ENCODE measurements around the gene WNT2B. TPM values are rescaled to one million over a fixed set of nuclear protein-coding genes. Genes with fewer than 3 reads are reported as not detected.

The WNT2B gene
- total RNA-seq, 1 experiment from 2014 or later = 1.2 TPM

DNA sequence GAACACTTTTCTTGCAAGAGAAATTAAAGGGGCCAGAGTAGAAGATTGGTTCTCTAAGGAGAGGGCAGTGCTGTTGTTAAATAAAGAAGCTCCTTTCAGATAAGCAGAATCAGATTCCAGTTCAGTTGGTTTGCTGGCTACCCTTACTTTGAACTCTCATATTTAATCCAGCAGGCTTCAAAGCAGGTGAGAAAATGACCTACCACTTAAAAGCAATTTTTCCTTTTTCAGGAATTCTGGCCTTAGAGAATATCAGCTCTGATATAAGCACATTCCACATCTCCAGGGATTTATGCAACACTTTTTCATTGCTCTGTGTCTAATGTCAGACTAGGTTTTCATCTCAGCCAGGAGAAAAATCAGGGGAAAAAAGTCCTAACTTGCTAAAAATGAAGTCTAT is 28.7 kb downstream of the WNT2B start:
- Mint-ChIP-seq H3K9me3 (no peaks in the 10 kb centered on the region), H3K27ac (no peak overlapping the region), H3K4me3 (no peak overlapping the region), H3K36me3 (no peaks in the 10 kb centered on the region), H3K4me1 (no peaks in the 10 kb centered on the region), H3K27me3 (ENCODE audit: low read depth) (no peaks in the 10 kb centered on the region)
- no peak for TF ChIP-seq ZNF121 (CRISPR knock-in tag; IDR thresholded peaks at IDR 0.05)
- TF ChIP-seq ZNF219 (CRISPR knock-in tag; IDR thresholded peaks at IDR 0.05; ENCODE audit: borderline replicate concordance) = no peak
- no peak for TF ChIP-seq ZBTB21 (CRISPR knock-in tag; IDR thresholded peaks at IDR 0.05; ENCODE audit: borderline replicate concordance)
- no peak for TF ChIP-seq FOXP1 (CRISPR knock-in tag; IDR thresholded peaks at IDR 0.05; ENCODE audit: borderline replicate concordance)
- no peak for TF ChIP-seq CBFB (CRISPR knock-in tag; IDR thresholded peaks at IDR 0.05; ENCODE audit: low read depth)
- TF ChIP-seq ATF6 (CRISPR knock-in tag; IDR thresholded peaks at IDR 0.05) = no peak
- TF ChIP-seq, protein P1, sequence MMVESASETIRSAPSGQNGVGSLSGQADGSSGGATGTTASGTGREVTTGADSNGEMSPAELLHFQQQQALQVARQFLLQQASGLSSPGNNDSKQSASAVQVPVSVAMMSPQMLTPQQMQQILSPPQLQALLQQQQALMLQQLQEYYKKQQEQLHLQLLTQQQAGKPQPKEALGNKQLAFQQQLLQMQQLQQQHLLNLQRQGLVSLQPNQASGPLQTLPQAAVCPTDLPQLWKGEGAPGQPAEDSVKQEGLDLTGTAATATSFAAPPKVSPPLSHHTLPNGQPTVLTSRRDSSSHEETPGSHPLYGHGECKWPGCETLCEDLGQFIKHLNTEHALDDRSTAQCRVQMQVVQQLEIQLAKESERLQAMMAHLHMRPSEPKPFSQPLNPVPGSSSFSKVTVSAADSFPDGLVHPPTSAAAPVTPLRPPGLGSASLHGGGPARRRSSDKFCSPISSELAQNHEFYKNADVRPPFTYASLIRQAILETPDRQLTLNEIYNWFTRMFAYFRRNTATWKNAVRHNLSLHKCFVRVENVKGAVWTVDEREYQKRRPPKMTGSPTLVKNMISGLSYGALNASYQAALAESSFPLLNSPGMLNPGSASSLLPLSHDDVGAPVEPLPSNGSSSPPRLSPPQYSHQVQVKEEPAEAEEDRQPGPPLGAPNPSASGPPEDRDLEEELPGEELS (CRISPR knock-in tag; IDR thresholded peaks at IDR 0.05) = no peak
- TF ChIP-seq GABPB1 (CRISPR knock-in tag; IDR thresholded peaks at IDR 0.05) = no peak
- no peak for TF ChIP-seq ETV6 (CRISPR knock-in tag; IDR thresholded peaks at IDR 0.05)
- TF ChIP-seq, protein P2, sequence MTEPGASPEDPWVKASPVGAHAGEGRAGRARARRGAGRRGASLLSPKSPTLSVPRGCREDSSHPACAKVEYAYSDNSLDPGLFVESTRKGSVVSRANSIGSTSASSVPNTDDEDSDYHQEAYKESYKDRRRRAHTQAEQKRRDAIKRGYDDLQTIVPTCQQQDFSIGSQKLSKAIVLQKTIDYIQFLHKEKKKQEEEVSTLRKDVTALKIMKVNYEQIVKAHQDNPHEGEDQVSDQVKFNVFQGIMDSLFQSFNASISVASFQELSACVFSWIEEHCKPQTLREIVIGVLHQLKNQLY (CRISPR knock-in tag; IDR thresholded peaks at IDR 0.05) = no peak
- TF ChIP-seq, protein P3, sequence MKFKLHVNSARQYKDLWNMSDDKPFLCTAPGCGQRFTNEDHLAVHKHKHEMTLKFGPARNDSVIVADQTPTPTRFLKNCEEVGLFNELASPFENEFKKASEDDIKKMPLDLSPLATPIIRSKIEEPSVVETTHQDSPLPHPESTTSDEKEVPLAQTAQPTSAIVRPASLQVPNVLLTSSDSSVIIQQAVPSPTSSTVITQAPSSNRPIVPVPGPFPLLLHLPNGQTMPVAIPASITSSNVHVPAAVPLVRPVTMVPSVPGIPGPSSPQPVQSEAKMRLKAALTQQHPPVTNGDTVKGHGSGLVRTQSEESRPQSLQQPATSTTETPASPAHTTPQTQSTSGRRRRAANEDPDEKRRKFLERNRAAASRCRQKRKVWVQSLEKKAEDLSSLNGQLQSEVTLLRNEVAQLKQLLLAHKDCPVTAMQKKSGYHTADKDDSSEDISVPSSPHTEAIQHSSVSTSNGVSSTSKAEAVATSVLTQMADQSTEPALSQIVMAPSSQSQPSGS (CRISPR knock-in tag; IDR thresholded peaks at IDR 0.05; ENCODE audit: borderline replicate concordance, low read depth) = no peak
- TF ChIP-seq, protein P4, sequence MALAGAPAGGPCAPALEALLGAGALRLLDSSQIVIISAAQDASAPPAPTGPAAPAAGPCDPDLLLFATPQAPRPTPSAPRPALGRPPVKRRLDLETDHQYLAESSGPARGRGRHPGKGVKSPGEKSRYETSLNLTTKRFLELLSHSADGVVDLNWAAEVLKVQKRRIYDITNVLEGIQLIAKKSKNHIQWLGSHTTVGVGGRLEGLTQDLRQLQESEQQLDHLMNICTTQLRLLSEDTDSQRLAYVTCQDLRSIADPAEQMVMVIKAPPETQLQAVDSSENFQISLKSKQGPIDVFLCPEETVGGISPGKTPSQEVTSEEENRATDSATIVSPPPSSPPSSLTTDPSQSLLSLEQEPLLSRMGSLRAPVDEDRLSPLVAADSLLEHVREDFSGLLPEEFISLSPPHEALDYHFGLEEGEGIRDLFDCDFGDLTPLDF (CRISPR knock-in tag; IDR thresholded peaks at IDR 0.05) = no peak
- TF ChIP-seq, protein P5, sequence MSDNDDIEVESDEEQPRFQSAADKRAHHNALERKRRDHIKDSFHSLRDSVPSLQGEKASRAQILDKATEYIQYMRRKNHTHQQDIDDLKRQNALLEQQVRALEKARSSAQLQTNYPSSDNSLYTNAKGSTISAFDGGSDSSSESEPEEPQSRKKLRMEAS (CRISPR knock-in tag; IDR thresholded peaks at IDR 0.05) = no peak
- TF ChIP-seq, protein P6, sequence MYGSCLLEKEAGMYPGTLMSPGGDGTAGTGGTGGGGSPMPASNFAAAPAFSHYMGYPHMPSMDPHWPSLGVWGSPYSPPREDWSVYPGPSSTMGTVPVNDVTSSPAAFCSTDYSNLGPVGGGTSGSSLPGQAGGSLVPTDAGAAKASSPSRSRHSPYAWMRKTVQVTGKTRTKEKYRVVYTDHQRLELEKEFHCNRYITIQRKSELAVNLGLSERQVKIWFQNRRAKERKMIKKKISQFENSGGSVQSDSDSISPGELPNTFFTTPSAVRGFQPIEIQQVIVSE (CRISPR knock-in tag; IDR thresholded peaks at IDR 0.05; ENCODE audit: borderline replicate concordance) = no peak
- ATAC-seq (no peak), DNase-seq (ENCODE audit: low spot score) (no peak)
- ChIA-PET POLR2A (no interaction called here), CTCF (no interaction called here)

DNA sequence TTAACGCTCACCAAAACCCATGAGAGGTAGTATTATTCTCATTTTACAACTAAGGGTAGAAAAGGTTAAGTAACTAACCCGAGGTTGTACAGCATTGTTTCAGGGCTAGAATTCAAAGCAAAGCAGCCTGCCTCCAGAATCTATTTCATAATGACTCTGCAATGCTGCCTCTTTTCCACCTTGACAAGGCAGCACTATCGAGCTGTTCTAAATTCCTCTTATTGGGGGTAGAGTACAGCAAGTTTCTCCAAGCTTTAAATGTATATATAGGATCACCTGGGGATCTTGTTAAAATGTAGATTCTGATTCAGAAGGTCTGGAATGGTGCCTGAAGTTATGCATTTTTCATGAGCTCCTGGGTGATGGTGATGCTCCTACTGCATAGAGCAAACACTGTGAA is 30.1 kb downstream of the WNT2B start:
- ATAC-seq = no peak
- no peak for DNase-seq (ENCODE audit: low spot score)
- H3K4me1 Mint-ChIP-seq = no peaks in the 10 kb centered on the region
- H3K4me3 Mint-ChIP-seq = no peak overlapping the region
- no peak overlapping the region for H3K27ac Mint-ChIP-seq
- no peaks in the 10 kb centered on the region for H3K9me3 Mint-ChIP-seq
- H3K27me3 Mint-ChIP-seq (ENCODE audit: low read depth) = no peaks in the 10 kb centered on the region
- ChIA-PET POLR2A (no interaction called here), CTCF (interaction anchor here (1.1 kb wide), 1 partner anchor 15 kb away, joined by 3 read pairs; no protein-coding TSS in a partner anchor)
- H3K36me3 Mint-ChIP-seq = no peaks in the 10 kb centered on the region
- TF ChIP-seq, protein P7, sequence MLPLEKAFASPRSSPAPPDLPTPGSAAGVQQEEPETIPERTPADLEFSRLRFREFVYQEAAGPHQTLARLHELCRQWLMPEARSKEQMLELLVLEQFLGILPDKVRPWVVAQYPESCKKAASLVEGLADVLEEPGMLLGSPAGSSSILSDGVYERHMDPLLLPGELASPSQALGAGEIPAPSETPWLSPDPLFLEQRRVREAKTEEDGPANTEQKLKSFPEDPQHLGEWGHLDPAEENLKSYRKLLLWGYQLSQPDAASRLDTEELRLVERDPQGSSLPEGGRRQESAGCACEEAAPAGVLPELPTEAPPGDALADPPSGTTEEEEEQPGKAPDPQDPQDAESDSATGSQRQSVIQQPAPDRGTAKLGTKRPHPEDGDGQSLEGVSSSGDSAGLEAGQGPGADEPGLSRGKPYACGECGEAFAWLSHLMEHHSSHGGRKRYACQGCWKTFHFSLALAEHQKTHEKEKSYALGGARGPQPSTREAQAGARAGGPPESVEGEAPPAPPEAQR (CRISPR knock-in tag; IDR thresholded peaks at IDR 0.05) = no peak
- no peak for TF ChIP-seq FOXJ3 (CRISPR knock-in tag; IDR thresholded peaks at IDR 0.05; ENCODE audit: borderline replicate concordance)
- TF ChIP-seq, protein P5 (CRISPR knock-in tag; IDR thresholded peaks at IDR 0.05) = no peak
- TF ChIP-seq ATF6 (CRISPR knock-in tag; IDR thresholded peaks at IDR 0.05) = no peak
- TF ChIP-seq IRF2 (CRISPR knock-in tag; IDR thresholded peaks at IDR 0.05; ENCODE audit: borderline replicate concordance, low read depth) = no peak
- TF ChIP-seq NFE2L1 (CRISPR knock-in tag; IDR thresholded peaks at IDR 0.05) = no peak
- no peak for TF ChIP-seq RORB (CRISPR knock-in tag; IDR thresholded peaks at IDR 0.05)
- TF ChIP-seq, protein P8, sequence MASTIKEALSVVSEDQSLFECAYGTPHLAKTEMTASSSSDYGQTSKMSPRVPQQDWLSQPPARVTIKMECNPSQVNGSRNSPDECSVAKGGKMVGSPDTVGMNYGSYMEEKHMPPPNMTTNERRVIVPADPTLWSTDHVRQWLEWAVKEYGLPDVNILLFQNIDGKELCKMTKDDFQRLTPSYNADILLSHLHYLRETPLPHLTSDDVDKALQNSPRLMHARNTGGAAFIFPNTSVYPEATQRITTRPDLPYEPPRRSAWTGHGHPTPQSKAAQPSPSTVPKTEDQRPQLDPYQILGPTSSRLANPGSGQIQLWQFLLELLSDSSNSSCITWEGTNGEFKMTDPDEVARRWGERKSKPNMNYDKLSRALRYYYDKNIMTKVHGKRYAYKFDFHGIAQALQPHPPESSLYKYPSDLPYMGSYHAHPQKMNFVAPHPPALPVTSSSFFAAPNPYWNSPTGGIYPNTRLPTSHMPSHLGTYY (CRISPR knock-in tag; IDR thresholded peaks at IDR 0.05) = no peak
- TF ChIP-seq GRHL2 (CRISPR knock-in tag; IDR thresholded peaks at IDR 0.05; ENCODE audit: insufficient replicate concordance, severe bottlenecking) = no peak

All from WTC11 (cell line).